ENCODE measurements around the gene GZMA. TPM values are rescaled to one million over a fixed set of nuclear protein-coding genes. Genes with fewer than 3 reads are reported as not detected.
"Not testable (repeated sequence)": the region's sequence is repeated elsewhere in the genome, so short reads cannot be mapped to it uniquely, and the experiment has no call there.

GZMA gene
- total RNA-seq, 1 donor from 2014 or later: 0.87 TPM

DNA sequence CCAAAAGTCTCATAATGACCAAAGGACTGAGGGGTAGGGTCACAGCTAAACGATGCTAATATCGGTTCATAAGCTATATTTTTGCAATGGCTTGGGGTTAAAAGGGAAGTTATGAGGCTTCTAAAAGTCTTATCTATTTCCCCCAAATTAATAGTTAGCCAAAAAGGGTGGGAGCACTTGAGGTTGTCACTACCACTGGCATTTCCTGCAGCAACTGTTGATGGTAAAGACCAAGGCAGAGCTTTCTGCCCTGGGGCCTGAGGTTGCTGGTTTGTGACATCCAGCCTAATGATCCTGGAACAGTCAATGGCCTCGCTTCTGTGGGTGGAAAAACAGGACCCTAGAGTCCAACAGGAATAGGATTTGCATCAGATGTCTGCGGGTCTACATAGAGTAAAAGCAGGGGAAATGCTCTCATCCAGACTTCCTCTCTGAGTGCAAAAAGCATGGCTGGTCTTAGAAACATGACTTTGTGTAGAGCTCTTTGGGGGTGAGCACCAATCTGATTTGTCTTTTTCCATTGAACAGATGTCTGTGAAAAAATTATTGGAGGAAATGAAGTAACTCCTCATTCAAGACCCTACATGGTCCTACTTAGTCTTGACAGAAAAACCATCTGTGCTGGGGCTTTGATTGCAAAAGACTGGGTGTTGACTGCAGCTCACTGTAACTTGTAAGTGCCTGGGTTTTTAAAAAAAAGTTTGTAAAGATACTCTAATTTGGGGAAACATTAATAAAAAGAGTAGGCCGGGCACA, 2.7 kb downstream of the GZMA start:
- no peak for ATAC-seq

DNA sequence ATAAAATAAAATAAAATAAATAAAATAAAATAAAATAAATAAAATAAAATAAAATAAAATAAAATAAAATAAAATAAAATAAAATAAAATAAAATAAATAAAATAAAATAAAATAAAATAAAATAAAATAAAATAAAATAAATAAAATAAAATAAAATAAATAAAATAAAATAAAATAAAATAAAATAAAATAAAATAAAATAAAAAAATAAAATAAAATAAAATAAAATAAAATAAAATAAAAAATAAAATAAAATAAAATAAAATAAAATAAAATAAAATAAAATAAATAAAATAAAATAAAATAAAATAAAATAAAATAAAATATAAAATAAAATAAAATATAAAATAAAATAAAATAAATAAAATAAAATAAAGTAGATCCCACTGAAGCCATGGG, 3.5 kb downstream of the GZMA start:
- intact Hi-C loops (cut with micrococcal nuclease); ATAC-seq; DNase-seq: not testable (repeated sequence)

More for the DNA sequence above, 2.7 kb downstream of the GZMA start:
- intact Hi-C loops (cut with micrococcal nuclease): no loop called here
- DNase-seq: no peak

DNA sequence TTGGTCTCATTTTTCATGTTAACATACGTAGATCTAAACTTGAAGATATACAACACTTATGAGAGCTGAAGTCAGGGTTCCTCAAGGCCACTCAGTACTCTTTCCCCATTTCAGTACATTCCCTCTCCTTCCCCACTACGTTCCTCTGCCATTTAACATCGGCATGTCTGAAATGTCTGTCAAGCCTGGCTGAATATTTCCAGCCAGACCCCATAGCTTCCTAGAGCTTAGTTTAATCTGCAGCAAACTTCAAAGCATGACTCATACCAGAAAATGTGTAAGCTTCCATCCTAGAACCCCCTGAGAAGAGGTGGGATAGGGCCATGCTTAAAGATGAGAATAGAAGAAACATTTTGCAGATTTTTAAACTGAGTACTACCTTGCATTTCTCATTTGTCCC, 6.2 kb downstream of the GZMA start:
- intact Hi-C loops (cut with micrococcal nuclease): no loop called here
- DNase-seq (no peak), ATAC-seq (no peak)

DNA sequence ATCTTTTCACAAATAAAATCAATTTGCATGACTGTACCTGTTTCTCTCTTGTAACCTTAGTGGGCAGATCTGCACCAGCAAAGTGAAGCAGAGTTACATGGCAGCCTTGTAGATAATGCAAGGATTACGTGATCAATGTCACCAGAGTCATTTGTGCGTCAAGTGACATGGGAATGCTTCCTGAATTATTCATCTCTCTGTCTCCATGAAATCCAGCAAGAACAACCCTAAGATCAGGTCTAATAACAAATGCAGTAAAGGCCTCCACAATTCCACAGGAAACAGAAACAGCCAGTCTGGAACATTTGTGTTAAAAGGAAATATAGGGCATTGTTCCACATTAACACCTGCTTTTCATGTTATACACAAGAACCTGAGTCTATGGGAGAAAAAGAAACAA, 7.8 kb downstream of the GZMA start:
- intact Hi-C loops (cut with micrococcal nuclease): no loop called here
- no peak for ATAC-seq
- no peak for DNase-seq

DNA sequence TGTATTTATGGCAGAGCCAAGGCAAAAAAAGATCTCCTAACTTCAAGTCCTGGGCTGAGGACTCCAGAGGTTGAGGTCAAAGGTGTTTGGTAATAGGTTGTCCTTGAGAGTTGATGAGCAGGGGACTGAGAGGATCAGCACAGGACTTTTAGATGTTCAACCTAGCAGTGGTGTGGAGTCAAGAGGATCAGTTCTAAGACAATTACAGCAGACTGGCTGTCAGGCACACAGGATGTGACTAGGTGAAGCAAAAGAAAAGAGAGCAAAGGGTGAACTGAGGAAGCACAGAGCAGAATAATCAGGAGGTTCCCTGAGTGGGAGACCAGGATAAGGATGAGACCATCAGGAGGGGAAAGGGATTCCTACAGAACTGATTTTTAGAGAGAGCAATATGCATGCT, 10.9 kb downstream of the GZMA start:
- intact Hi-C loops (cut with micrococcal nuclease): no loop called here
- no peak for DNase-seq
- ATAC-seq: no peak

DNA sequence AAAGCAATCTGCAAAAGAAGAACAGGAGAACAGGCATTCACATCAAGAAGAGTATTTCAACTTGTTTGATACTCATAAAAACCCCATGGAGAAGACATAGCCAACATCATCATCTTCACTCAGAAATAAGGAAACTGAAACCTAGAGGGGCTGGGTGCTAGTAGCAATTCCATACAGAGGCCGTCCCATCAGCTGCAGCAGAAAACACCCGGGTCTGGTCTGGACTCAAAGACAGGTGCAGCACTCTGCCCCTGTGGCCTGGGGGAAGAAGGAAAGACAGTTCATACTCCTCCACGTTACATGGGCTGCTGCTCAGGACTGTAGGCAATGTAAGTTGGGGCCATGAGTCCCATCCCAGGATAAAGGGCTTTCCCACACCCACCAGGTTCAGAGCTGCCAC, 11.6 kb downstream of the GZMA start:
- no peak for ATAC-seq
- no peak for DNase-seq
- intact Hi-C loops (cut with micrococcal nuclease): no loop called here

DNA sequence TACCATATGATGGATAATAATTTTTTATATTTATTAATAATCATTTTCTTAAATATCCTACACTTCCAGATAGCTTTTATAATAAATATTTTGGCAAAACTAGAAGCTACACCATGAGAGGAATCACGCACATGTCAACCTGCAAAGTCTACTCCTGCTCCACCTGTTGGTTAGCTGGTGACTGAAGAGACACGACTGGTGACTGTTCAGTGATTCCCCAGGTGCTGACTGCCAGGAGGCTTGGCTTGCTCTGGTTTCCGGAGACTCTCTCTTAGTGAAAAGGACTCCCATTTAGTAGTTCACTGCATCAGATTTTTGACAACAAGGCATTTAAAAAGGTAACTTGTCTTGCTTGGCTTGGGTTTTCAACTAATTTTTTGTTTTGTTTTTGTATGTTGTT, 20.9 kb downstream of the GZMA start:
- DNase-seq: no peak
- ATAC-seq: no peak
- intact Hi-C loops (cut with micrococcal nuclease): no loop called here

DNA sequence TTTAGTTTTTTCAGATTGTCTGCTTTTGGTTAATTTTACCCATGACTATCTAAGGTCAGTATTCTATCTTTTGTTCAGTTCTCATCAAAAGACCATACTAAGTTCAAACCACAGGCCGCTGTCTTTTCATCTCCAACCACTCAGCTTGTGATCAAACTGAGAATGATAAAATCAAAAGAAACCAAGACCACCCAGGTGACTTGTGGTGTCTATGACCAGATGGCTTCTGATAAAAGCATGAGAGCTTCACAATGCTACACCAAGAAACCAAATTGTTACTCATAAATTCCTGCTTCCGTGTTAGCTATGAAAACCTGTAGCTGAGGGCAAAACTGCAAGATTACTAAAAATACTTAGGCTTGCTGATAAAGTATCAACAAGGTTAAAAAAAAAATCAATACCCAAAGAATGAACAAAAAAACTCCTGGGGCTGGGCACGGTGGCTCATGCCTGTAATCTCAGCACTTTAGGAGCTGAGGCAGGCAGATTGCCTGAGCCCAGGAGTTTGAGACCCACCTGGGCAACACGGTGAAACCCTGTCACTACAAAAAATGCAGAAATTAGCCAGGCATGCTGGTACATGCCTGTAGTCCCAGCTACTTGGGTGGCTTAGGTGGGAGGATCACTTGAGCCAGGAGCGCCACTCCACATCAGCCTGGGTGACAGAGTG, 31.7 kb downstream of the GZMA start:
- intact Hi-C loops (cut with micrococcal nuclease): no loop called here
- DNase-seq (no peak), ATAC-seq (no peak)

DNA sequence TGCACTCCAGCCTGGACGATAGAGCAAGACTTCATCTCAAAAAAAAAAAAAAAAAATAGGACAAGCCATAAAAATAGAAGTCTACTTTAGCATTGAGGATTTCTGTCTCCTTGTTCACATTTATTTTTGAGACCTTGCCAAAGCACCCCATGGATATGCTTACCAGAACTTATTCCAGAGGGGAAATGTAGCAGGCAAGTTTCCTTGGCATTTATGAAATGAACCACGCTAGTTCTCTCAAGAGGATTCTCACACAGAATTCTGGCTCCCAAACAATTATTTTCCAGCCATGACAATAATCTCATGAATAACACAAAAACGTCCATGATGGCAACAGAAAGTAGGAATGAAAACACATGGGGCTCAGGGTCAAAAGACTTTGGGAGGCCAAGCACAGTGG, 34.1 kb downstream of the GZMA start:
- ATAC-seq (no peak), DNase-seq (no peak)
- intact Hi-C loops (cut with micrococcal nuclease): no loop called here

DNA sequence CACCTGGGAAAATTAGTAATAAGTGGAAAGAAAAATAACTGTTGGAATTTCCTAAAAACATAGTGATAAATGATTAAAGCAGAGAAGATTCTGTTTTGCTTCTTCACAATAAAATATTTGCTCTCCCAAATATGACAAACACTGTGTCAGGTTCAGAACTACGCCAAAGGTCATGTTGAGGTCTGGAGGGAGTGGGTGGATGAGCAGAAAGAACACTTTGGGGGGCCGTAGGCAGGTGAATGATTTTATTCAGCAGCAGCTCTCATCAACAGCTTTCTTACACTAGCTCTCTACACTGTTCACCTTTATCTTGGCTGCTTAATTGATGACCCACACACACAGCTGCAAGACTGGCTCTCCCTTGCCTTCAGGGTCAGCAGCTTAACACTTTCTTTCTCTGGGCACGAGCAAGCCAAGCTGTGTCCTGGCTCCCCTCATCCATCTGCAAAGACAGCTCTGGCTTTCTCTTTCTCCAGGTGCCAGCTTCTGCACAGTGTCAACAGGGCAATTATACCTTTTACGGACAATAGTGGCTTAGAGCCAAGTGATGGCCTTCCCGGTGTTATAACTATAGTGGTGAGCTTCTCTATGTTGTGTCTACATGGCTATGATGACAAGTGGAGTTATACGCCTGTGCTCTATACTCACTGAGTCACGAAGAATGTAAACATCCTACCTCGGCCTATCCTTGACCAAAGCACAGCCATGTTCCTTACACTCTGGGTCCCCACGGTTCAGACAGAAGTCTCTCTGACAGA, 38.6 kb downstream of the GZMA start:
- DNase-seq (no peak), ATAC-seq (no peak)
- intact Hi-C loops (cut with micrococcal nuclease): loop anchor here (5.0 kb wide), 1 partner anchor 234 kb away; no protein-coding TSS in a partner anchor

DNA sequence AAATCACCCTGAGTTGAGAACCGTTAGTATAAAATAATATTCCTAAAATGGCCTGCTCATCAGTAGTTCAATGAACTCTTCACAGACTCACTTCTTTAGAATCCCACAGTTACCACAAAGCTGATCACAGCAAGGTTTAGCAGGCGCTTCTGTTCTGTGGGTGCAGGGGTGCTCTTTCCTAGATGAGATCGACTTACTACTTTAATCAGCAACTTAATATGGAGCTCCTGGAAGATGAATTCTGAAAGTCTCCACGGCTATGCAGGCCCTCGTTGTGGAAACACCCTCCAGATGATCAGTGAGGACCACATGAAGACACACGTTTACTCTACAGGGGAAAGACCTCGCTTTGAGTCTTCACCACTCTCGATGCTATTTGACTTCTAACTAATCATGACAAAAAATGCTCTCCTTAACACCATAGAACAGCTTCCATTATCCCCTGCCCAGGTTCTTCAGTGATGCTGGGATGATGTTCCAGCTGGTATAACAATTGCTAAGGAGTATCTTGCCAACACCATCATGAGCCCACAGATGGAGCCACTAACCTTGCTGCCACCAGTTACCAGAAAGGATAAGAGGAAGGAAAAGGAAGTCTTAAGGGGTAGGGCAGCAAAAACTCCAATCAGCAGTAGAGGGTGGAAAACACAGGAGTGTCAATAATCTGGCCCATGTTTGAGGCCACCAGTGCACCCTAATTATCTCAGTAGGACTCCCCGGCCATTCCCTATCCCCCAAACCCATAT, 39.7 kb downstream of the GZMA start:
- intact Hi-C loops (cut with micrococcal nuclease): loop anchor here (5.0 kb wide), 1 partner anchor 235 kb away; no protein-coding TSS in a partner anchor
- no peak for ATAC-seq
- no peak for DNase-seq

DNA sequence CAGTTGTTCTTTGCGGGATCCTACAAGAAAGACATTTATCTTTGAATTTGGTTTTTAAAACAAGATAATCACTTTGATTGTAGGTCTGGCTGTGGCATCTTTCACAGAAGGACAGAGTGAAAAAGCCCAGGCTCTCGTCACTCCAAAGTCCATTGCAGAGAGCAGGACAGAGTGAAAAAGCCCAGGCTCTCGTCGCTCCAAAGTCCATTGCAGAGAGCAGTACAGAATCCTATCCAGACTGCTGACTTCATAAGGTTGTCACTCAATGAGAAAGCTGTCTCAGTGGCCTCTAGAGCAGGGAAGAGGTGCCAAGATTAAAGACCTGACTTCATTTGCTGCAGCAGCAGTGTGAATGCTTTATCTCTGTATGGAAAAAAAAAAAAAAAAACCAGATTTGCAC, 41.2 kb downstream of the GZMA start:
- intact Hi-C loops (cut with micrococcal nuclease): loop anchor here (5.0 kb wide), 1 partner anchor 236 kb away; no protein-coding TSS in a partner anchor
- ATAC-seq (no peak), DNase-seq (no peak)

DNA sequence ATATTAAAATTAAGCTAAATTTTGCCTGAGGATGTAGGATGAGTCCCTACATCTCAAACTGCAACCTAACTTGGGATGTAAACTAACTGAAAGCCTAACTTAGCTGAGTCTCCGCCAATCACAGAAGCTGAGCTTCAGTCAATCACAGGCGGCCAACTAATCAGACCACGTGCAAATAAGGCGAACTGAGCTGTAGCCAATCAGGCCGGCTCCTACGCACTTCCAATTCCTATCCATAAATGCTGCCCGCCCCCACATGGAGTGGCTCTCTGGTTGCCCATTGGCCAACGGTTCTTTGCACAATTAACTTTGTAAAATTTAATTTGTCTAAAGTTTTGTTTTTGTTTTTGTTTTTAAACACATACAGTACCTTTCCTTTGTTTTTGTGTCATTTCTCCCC, 43.6 kb downstream of the GZMA start:
- intact Hi-C loops (cut with micrococcal nuclease): no loop called here
- ATAC-seq (no peak), DNase-seq (no peak)

DNA sequence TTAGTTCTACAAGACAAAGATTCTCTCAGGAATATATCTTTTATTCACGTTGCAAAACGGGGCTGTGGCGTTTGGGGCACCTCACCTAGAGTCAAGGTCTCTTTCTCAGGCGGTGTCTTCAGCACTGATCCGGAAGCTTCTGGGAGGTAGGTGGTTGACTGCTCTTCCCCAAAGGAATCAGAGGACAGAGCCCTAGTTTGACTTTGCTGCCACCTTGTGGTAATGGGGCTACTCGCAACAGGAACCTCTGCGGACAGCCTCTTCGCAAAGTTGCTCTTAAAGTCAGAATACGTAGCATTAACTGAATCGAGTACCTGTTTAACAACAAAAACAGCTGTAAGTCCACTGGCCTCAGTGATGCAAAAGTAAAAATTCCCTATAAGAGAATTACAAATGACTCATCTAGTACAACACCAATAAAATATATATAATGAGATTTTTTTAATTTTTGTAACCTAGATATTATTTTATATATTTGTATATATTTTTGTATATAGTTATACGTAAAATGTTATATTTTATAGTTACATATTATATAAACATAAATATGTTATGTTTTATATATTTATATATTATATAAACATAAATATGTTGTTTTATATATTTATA, 44.2 kb downstream of the GZMA start:
- peak; percentile 61 for DNase-seq
- intact Hi-C loops (cut with micrococcal nuclease): no loop called here

DNA sequence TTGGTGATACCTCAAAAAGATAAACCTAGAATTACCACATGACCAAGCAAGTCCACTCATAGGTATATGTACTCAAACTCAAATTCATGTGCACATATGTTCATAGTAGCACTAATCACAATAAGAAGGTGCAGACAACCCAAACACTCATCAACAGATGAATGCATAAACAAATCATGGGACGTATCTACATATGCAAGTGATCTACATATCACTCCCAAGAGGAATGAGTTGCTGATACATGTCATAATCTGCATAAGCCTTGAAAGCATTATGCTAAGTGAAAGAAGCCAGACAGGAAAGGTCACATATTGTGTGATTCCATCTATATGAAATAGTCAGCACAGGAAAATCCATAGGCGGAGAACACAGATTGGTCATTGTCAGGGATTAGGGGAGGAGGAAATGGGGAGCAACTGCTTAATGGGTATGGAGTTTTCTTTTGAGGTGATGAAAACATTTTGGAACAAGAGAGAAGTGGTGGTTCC, 46.9 kb downstream of the GZMA start:
- intact Hi-C loops (cut with micrococcal nuclease): no loop called here
- no peak for DNase-seq
- no peak for ATAC-seq

More for the DNA sequence above, 44.2 kb downstream of the GZMA start:
- ATAC-seq: peak; percentile 84

DNA sequence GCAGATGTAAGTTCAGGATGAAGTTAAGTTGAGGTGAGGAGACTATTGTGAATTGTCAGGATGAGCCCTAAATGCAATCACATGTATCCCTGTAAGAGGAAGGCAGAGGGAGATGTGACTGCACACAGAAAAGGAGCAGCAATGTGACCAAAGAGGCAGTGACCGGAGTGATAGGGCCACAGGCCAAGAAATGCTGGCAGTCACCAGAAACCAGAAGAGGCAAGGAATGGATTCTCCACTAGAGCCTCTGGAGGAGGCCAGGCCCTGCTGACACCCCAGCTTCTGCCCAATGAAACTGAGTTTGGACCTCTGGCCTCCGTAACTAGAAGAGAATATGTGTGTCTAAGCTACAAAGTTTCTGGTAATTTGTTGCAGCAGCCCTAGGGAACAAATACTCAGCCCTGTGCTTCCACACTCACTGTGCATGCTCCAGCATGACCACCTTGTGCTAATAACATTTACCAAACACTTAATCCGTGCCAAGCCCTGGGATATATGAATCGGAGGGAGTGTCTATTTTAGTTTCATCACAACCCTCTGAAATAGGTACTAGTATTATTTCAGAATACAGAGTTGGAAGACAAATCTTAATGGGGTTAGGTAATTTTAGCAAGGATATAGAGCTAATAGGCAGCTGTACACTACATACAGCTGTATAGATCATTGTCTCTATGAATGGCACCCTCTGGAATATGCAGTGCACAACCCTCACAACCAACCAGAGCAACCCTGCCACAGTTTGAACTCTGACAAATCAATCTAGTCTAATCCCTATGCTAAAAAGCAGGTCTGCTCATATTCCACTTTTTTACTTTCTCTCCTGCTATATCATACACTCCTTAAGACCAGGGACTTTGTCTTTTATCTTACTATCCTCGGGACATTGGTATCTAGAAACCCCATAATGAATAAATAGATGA, 49.7 kb downstream of the GZMA start:
- ATAC-seq (no peak), DNase-seq (no peak)
- intact Hi-C loops (cut with micrococcal nuclease): loop anchor here (10.0 kb wide), 1 partner anchor 207 kb away; no protein-coding TSS in a partner anchor

DNA sequence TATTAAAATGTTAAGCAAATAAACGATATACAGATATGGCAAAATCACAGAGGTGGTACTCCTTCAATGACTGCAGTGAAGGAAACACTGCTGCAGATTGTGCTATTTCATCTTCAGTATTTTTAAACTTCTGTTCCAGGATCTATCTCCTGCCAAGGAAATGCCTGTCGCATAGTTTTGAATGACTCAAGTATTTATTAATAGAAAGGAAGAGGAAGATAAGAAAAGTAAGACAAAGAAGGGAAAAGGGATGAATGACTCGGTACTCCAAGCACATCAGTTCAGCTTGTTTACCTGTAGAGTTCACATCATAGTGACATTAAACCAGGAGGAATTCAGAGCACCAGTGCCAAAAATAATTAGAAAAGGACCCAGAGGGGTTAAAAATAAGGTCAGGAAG, 52.4 kb downstream of the GZMA start:
- intact Hi-C loops (cut with micrococcal nuclease): loop anchor here (10.0 kb wide), 1 partner anchor 210 kb away; no protein-coding TSS in a partner anchor
- no peak for DNase-seq
- ATAC-seq: no peak

All from left ventricle myocardium superior (tissue), 1 donor.